ENCODE results near the gene NCCRP1. TPM values are rescaled to one million over a fixed set of nuclear protein-coding genes. Genes with fewer than 3 reads are reported as not detected.

The NCCRP1 gene
- total RNA-seq, 4 donors from 2014 or later = 0.17 to 0.42 (median 0.39) TPM; not detected in 1

DNA sequence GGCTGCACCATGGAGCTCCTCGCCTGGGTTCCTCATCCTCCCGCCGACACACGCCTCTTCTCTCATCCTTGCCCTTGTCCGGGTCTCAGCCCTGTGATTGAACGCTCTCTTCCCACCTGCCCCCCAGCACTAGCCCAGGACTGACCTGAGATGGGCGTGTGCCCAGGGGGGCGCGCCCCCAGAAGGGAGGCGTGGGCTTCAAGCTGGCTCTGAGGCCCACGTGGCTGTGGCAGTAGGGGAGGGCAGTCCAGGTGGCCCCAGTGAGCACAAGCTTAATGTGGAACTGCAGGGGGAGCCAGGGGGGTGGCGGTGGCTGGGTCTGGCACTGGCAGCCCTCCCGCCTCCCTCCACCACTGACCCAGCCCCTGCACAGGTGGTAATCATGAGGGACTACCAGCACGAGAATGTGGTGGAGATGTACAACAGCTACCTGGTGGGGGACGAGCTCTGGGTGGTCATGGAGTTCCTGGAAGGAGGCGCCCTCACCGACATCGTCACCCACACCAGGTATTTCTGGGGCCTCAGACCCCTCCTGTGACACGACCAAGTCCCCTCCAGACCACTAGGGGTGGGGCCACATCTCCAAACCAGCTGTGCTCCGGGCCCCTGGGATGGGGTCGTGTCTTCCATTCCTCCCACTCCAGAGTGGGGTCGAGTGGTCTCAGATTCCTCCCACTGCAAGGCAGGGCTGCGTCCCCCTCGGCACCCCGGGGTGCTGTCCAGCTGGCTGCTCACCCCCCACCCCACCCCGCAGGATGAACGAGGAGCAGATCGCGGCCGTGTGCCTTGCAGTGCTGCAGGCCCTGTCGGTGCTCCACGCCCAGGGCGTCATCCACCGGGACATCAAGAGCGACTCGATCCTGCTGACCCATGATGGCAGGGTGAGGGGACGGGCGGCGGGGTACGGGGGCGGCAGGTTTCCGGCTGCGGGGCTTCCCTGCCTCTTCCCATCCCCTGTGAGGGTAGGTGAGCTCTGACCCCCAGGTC lies 21.9 kb upstream of the NCCRP1 start:
- 87% methylated on average over 14 of the region's 43 CpGs for WGBS
- TF ChIP-seq, protein P1, sequence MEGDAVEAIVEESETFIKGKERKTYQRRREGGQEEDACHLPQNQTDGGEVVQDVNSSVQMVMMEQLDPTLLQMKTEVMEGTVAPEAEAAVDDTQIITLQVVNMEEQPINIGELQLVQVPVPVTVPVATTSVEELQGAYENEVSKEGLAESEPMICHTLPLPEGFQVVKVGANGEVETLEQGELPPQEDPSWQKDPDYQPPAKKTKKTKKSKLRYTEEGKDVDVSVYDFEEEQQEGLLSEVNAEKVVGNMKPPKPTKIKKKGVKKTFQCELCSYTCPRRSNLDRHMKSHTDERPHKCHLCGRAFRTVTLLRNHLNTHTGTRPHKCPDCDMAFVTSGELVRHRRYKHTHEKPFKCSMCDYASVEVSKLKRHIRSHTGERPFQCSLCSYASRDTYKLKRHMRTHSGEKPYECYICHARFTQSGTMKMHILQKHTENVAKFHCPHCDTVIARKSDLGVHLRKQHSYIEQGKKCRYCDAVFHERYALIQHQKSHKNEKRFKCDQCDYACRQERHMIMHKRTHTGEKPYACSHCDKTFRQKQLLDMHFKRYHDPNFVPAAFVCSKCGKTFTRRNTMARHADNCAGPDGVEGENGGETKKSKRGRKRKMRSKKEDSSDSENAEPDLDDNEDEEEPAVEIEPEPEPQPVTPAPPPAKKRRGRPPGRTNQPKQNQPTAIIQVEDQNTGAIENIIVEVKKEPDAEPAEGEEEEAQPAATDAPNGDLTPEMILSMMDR (IDR thresholded peaks at IDR 0.05) = no peak
- TF ChIP-seq POLR2AphosphoS5 (IDR thresholded peaks at IDR 0.05) = no peak
- no peak for TF ChIP-seq POLR2A (IDR thresholded peaks at IDR 0.05; ENCODE audit: low read depth)
- TF ChIP-seq EP300 (IDR thresholded peaks at IDR 0.05) = no peak
- Histone ChIP-seq H3K4me1 (peaks cover 0 to 3% (median under 1%) of the 10 kb centered on the region in 4 donors), H3K36me3 (peaks cover 23 to 100% (median 88%) of the 10 kb centered on the region in 4 donors), H3K27ac (replicated peaks in 1 of 4) (no peak overlapping the region), H3K4me3 (no peak overlapping the region), H3K9me3 (no peaks in the 10 kb centered on the region), H3K27me3 (no peaks in the 10 kb centered on the region)
- DNase-seq (ENCODE audit: extremely low spot score) = no peak
- intact Hi-C loops (cut with DNase I) = no loop called here

DNA sequence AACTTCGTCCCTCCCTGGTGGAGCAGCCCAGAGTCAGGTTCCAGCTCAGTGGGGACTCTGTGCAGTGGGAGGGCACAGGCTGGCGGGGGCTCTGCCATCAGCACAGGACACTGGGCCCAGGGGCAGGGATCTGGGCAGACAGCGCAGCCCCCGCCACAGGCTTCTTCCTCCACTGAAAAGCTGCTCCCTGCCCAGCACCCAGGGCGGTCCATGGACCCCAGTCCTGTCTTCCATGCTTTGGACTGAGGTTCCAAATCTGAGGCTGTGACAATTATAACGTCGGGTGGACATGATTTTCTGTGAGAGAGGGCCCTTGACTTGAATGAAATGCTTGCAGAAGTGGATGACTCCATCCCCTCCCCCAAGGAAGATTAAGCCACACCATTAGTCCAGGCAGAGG lies 21.2 kb upstream of the NCCRP1 start:
- DNase-seq (ENCODE audit: extremely low spot score) = no peak
- Histone ChIP-seq H3K36me3 (peaks cover 23 to 99% (median 84%) of the 10 kb centered on the region in 4 donors), H3K27me3 (no peaks in the 10 kb centered on the region), H3K9me3 (no peaks in the 10 kb centered on the region), H3K4me3 (no peak overlapping the region), H3K4me1 (no peaks in the 10 kb centered on the region), H3K27ac (replicated peaks in 1 of 4) (no peak overlapping the region)
- TF ChIP-seq POLR2A (IDR thresholded peaks at IDR 0.05; ENCODE audit: low read depth) (no peak), POLR2AphosphoS5 (IDR thresholded peaks at IDR 0.05) (no peak), EP300 (IDR thresholded peaks at IDR 0.05) (no peak)
- TF ChIP-seq, protein P1 (IDR thresholded peaks at IDR 0.05) = no peak
- intact Hi-C loops (cut with DNase I) = no loop called here
- WGBS = 83% methylated on average over 6 of the region's 7 CpGs

- Histone ChIP-seq H3K9me3 (no peaks in the 10 kb centered on the region), H3K36me3 (peaks cover 23 to 83% (median 72%) of the 10 kb centered on the region in 4 donors), H3K27ac (replicated peaks in 1 of 4) (no peak overlapping the region), H3K27me3 (no peaks in the 10 kb centered on the region), H3K4me1 (no peaks in the 10 kb centered on the region), H3K4me3 (no peak overlapping the region)
- TF ChIP-seq POLR2A (IDR thresholded peaks at IDR 0.05; ENCODE audit: low read depth) (no peak), EP300 (IDR thresholded peaks at IDR 0.05) (no peak), POLR2AphosphoS5 (IDR thresholded peaks at IDR 0.05) (no peak)
- TF ChIP-seq, protein P1 (IDR thresholded peaks at IDR 0.05) = no peak
- no peak for DNase-seq (ENCODE audit: extremely low spot score)
- intact Hi-C loops (cut with DNase I) = no loop called here
- WGBS = 82% methylated on average over 10 of the region's 10 CpGs
Observed at GRCh38 chr19:39177110-39177699, 19.6 kb upstream of the NCCRP1 start.

- no peak for DNase-seq (ENCODE audit: extremely low spot score)
- no peak overlapping the region for H3K4me3 ChIP-seq
- H3K27ac ChIP-seq (replicated peaks in 1 of 4) = no peak overlapping the region
- peaks cover 23 to 78% (median 67%) of the 10 kb centered on the region in 4 donors for H3K36me3 ChIP-seq
- H3K4me1 ChIP-seq = no peaks in the 10 kb centered on the region
- TF ChIP-seq, protein P1 (IDR thresholded peaks at IDR 0.05) = no peak
- TF ChIP-seq POLR2AphosphoS5 (IDR thresholded peaks at IDR 0.05) (no peak), EP300 (IDR thresholded peaks at IDR 0.05) (no peak), POLR2A (IDR thresholded peaks at IDR 0.05; ENCODE audit: low read depth) (no peak)
- H3K9me3 ChIP-seq = no peaks in the 10 kb centered on the region
- intact Hi-C loops (cut with DNase I) = no loop called here
- 88% methylated on average over 9 of the region's 11 CpGs for WGBS
- H3K27me3 ChIP-seq = no peaks in the 10 kb centered on the region
Observed at GRCh38 chr19:39177736-39178135, 19.0 kb upstream of the NCCRP1 start.

Measured in esophagus muscularis mucosa (tissue), 4 donors.